D341Med (cell line): Measurements from ENCODE around the gene SMIM31.

Experiments used
- DNase-seq: peaks from one replicate; pipeline ENCODE4 v3.0.0; 2012; ENCODE audit warnings: low spot score

Gene SMIM31

GRCh38 chr4:164789047-164789446, 35.1 kb downstream of the SMIM31 start:
- DNase-seq: no peak

GRCh38 chr4:164790249-164790648, 36.3 kb downstream of the SMIM31 start:
- DNase-seq: no peak

GRCh38 chr4:164799410-164799809, 45.5 kb downstream of the SMIM31 start:
- no peak for DNase-seq

DNA sequence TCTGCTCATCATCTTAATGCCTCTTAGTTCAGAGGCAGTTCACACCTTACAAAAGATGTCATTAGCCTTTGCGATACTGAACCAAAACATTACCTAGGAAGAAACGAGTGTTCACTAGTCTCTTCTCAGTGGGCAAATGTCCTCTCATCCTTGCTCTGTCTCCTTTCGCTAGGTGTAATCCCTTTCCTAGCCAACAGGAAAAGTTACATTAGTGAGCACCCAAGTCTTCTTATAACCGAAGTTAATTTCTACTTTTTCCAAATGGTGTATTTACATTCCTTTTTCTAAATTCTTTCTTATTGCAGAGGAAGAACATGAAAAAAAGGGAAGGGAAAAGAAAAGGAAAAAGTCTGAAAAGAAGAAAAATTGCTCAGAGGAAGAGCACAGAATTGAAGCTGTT, 46.9 kb downstream of the SMIM31 start:
- DNase-seq: no peak

DNA sequence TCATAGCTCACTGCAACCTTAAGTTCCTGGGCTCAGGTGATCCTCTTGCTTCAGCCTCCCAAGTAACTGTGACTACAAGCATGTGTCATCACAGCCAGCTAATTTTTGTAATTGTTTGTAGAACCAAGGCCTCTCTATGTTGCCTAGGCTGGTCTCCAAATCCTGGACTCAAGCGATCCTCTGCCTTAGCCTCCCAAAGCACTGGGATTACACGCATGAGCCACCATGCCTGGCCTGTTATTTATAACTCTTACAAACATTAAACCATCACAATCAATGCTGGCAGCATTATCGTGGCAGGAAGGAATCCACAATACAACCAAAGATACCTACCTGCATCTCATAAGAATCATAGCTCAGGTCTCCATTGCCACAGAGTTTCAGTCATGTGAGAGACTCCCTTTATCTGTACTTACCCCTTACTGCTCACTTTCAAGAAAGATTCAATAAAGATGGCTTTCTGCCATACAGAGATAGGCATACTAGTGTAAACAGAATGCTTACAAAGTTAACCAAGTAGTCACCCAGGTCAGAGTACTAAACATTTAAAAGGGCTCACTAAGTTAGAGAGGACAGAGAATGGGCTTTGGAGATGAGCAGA, 48.5 kb downstream of the SMIM31 start:
- DNase-seq: no peak

DNA sequence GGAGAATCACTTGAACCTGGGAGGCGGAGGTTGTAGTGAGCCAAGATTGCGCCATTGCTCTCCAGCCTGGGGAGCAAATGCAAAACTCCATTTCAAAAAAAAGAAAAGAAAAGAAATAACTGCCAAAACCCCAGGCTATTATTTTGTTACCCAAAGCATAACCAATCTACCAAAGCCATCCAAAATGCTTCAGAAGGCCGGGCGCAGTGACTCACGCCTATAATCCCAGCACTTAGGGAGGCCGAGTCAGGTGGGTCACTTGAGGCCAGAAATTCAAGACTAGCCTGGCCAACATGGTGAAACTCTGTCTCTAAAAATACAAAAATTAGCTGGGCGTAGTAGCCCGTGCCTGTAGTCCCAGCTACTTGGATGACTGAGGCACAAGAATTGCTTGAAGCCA, 49.8 kb downstream of the SMIM31 start:
- no peak for DNase-seq

DNA sequence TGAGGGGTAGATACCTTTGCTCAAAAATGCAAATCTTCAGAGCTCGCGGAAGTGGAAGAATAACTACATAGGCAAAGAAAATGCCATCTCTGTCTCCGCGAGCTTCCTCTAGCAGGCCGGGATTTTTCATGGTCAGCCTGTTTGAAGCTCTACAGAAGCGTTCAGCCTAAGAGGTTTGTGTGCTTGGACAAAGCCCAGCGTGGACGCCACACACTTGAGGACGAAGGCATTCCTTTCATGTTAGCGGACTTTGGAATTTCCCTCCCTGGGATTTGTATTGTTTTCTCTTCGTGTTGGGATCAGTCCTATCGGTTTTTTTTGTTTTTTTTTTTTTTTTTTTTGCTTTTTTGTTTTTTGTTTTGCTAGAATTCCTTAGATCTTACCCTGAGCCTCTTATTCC, 53.7 kb downstream of the SMIM31 start:
- no peak for DNase-seq

DNA sequence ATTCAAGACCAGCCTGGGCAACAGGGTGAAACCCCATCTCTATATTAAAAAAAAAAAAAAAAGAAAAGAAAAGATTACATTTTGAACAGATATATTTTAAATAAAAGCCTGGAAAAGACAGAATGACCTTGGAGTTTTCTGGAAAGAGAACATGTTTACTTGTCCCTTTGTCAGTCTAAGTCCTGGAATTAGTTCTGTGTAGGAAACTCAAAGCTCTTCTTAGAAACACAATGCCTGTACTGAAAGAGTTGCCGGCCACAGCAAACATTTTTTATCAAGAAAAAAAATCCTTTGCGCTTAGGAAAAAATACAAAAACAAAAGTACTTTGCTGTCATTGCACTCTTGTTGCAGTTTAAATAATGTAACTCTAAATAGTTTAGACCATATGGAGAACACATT, 59.6 kb downstream of the SMIM31 start:
- DNase-seq: no peak

GRCh38 chr4:164815711-164816110, 61.8 kb downstream of the SMIM31 start:
- DNase-seq: no peak

DNA sequence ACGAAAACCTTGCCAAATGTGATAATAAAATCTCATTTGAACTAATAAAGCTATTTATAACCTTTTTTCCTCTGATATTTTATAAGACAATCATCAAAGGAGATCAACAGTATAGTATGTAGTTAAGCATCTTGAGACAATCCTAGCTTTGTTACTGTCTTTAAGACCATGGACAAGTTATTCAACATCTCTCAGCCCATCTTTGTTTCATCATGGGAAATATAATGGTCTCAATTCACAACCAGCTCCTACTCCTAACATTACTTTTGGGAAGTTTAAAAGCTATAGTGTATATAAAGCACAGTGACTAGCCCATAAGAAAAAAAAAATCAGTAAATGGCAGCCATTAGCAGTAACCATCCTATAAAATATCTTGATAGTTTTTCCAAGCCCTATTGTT, 65.4 kb downstream of the SMIM31 start:
- no peak for DNase-seq

- no peak for DNase-seq
Observed at GRCh38 chr4:164821711-164822110, 67.8 kb downstream of the SMIM31 start.

DNA sequence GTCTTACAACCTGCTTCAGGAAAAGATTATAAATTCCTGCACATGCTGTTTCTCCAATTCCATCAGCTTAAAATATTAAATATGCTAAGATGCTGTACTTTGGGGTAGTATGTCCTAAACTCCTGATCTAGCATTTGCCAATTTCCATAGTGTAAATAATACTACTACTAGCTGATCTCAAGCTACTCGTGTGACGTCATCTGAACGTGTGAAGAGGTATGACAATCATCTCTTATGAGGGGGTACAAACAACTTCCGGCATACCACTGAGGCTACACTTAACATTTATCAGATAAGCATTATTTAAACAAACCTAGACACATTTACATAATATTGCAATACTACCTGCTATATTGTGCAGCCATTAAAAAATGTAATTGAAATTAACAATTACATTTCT, 70.7 kb downstream of the SMIM31 start:
- no peak for DNase-seq

- no peak for DNase-seq
Observed at GRCh38 chr4:164828955-164829354, 75.0 kb downstream of the SMIM31 start.

GRCh38 chr4:164846566-164846965, 92.6 kb downstream of the SMIM31 start:
- no peak for DNase-seq

DNA sequence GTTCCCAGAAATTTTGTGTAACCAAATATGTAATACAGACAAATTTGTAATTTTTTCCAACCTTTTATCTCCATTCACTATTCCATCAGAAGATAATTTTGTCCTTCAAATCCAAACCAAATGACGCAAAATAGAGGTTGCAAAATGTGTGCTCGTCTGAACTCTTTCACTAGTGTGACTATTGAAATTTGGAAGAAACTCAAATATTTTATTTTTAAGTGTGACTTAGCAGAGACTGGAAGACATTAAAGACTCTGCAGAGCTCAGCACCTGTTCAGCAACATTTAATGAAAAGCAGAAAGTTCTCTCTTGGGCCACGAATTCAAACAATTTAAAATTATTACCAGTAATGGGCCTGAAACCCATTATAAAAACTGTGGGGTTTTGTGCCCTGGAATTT, 93.1 kb downstream of the SMIM31 start:
- DNase-seq: no peak

DNA sequence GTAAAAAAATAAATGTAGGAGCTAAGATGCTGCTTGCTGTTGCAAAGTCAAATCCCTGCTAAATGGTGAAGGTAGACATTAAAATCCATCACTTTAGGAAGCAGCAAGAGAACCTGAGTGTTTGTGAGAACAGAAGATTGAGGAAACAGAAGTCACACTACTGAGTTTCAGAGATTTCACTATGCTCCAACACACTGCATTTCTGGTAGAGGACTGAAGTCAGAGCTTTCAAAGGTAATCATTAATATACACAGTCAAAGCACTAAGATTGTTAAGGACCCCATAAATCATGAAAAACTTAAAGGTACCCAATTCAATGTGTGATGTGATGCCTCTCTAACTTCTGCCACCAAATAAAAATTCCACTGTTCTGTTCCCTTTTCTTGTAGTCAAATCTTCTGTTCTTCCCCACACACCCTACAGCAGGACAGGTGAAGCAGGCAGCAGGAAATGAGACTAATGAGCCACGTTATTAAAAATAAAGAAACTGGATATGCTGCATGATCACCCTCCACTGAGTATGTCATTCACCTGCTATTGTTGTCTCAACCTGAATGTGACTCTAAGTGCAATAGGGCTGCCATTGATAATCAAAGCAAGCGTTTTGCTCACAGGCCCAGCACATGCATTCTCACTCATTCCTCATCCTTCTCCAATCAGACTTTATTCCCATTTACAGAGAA, 94.2 kb downstream of the SMIM31 start:
- DNase-seq: no peak
